ENCODE data around the gene LRP1B.

DNA sequence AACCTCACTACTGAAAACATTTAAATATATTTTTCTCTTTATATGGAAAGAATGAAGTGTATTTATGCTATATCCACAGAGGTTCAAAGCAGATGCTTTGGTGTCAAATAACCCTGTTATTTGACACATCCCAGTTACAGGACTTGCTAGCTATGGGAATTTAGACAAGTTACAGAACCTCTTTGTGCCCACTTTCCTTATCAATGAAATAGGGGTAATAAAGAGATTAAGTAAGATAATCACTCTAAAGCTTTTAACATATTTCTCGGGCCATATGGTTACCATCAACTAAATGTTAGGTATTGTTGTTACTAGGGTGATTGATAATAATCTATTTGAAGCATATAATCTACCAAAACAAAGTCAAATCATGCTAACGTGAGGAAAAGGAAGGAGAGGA lies 1690.0 kb downstream of the LRP1B start:
- TF ChIP-seq TEAD4 (IDR thresholded peaks at IDR 0.05): no peak
- TF ChIP-seq RAD21 (IDR thresholded peaks at IDR 0.05; ENCODE audit: low read depth): no peak
- TF ChIP-seq FOXM1 (IDR thresholded peaks at IDR 0.05; ENCODE audit: borderline replicate concordance, low read depth): no peak
- TF ChIP-seq MAX (IDR thresholded peaks at IDR 0.05): no peak
- no peak for TF ChIP-seq EP300 (IDR thresholded peaks at IDR 0.05; ENCODE audit: borderline replicate concordance)
- no peak for TF ChIP-seq YY1 (IDR thresholded peaks at IDR 0.05; ENCODE audit: low read depth)
- TF ChIP-seq, protein P1, sequence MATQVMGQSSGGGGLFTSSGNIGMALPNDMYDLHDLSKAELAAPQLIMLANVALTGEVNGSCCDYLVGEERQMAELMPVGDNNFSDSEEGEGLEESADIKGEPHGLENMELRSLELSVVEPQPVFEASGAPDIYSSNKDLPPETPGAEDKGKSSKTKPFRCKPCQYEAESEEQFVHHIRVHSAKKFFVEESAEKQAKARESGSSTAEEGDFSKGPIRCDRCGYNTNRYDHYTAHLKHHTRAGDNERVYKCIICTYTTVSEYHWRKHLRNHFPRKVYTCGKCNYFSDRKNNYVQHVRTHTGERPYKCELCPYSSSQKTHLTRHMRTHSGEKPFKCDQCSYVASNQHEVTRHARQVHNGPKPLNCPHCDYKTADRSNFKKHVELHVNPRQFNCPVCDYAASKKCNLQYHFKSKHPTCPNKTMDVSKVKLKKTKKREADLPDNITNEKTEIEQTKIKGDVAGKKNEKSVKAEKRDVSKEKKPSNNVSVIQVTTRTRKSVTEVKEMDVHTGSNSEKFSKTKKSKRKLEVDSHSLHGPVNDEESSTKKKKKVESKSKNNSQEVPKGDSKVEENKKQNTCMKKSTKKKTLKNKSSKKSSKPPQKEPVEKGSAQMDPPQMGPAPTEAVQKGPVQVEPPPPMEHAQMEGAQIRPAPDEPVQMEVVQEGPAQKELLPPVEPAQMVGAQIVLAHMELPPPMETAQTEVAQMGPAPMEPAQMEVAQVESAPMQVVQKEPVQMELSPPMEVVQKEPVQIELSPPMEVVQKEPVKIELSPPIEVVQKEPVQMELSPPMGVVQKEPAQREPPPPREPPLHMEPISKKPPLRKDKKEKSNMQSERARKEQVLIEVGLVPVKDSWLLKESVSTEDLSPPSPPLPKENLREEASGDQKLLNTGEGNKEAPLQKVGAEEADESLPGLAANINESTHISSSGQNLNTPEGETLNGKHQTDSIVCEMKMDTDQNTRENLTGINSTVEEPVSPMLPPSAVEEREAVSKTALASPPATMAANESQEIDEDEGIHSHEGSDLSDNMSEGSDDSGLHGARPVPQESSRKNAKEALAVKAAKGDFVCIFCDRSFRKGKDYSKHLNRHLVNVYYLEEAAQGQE (IDR thresholded peaks at IDR 0.05; ENCODE audit: low read depth): no peak
- no peak for TF ChIP-seq CEBPB (IDR thresholded peaks at IDR 0.05)

Measured in Ishikawa (cell line).